RWPE1 (cell line): ENCODE results near the gene F10.

ENCODE experiments used
- CTCF ChIA-PET: fragments of 350-600 bp; sonication (Branson Sonifier 250); formaldehyde crosslinking; extraction: SDS; loops from one replicate; lab custom pipeline; 2021; lab: Yijun Ruan, JAX
- POLR2A ChIA-PET: fragments of 400-600 bp; formaldehyde crosslinking; extraction: SDS; loops from one replicate; lab custom pipeline; 2020; ENCODE audit warnings: antibody characterized with exemption; ENCODE audit not compliant: low non-redundant PET; lab: Yijun Ruan, JAX
- DNase-seq: peaks from one replicate; pipeline ENCODE4 v3.0.0; 2012; ENCODE audit warnings: low spot score
- H3K27ac ChIP-seq: fragments of 450-650 bp; 2 replicates; pipeline ENCODE4 v1.5.1; 2017
- CTCF ChIP-seq: fragments of 450-650 bp; conservative IDR thresholded peaks from 2 replicates; pipeline ENCODE4 v1.5.1; 2017; ENCODE audit warnings: low read depth, mild to moderate bottlenecking

F10 gene

DNA sequence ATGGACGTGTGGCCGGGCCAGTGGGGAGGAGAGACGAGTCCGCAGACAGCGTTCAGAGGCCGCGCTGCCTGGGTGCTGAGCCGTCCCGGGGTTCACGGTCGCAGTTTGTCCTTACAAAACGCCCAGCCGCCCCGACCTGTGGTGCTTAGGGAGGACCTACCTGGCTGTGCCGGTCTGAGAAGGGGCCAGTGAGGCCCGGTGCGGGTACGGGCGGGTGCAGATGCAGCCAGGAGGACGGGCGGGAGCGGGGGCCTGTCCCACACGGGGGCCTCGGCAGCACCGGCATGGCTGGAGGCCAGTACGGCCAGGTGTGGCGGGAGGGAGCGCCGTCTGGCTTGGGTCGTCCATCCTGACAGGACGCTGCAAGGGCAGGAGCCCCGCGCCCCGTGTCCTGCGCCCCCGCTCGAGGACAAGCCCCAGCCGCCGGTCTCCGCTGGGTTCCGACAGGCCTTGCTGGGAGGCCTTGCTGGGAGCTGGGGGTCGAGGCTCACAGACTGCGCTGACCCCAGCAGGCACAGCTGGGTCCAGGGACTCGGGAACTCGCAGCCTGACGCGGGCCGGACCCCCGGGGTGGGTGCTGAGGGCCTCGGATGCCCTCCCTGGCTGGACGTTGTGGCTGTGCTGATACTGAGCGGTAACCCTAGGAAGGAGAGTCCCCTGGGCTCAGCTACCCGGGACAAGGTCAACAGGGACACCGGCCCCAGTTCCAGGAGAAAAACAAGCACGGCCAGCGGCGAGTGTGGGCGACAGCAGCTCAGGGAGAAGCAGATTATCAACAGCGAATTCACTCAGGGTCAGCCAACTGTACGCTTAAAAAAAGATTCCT lies 30.6 kb downstream of the F10 start:
- POLR2A ChIA-PET = no interaction called here
- peak overlapping the region; percentile 69 for H3K27ac ChIP-seq
- no peak for DNase-seq
- no peak for TF ChIP-seq CTCF
- CTCF ChIA-PET = no interaction called here

DNA sequence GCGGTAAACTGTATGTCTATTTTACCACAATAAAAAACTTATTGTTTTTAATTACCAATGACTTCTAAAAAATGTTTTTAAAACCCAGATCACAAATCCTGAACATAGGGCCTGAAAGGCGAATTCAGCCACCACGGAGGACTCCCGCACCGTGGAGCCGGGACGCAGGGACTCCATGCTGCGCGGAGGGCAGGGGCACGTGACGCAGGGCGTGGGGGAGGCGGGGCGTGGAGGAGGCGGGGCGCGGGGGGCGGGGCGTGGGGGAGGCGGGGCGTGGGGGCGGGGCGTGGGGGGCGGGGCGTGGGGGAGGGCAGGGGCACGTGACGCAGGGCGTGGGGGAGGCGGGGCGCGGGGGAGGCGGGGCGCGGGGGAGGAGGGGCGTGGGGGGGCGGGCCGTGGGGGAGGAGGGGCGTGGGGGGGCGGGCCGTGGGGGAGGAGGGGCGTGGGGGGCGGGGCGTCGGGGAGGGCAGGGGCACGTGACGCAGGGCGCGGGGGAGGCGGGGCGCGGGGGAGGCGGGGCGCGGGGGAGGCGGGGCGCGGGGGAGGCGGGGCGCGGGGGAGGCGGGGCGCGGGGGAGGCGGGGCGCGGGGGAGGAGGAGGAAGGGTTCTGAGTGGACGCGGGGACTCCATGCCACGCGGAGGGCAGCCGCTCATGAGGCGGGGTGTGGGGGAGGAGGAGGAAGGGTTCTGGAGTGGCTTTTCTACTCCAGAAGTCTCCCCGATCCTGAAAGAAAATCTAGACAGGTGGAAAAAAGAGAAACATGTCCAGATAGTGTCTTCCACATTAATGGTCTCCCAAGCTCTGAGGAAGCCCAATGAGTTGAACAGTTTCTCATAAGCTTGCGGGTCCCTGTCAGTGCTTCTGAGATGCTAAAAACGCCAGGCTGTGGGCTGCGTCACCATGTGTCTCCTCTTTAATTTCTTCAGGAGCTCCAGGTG lies 31.5 kb downstream of the F10 start:
- no peak for TF ChIP-seq CTCF
- CTCF ChIA-PET = no interaction called here

GRCh38 chr13:113155201-113155600 lies 32.6 kb downstream of the F10 start:
- ChIA-PET CTCF (no interaction called here), POLR2A (no interaction called here)
- TF ChIP-seq CTCF = no peak
- H3K27ac ChIP-seq = no peak overlapping the region
- DNase-seq = no peak

More for the DNA sequence above, 31.5 kb downstream of the F10 start:
- POLR2A ChIA-PET = no interaction called here
- peak; percentile 72 for DNase-seq
- peak overlapping the region; percentile 69 for H3K27ac ChIP-seq

- CTCF ChIA-PET = interaction anchor here (0.5 kb wide), 1 partner anchor 77 kb away, joined by 3 read pairs; no protein-coding TSS in a partner anchor
- DNase-seq = no peak
- TF ChIP-seq CTCF = no peak
- POLR2A ChIA-PET = no interaction called here
- H3K27ac ChIP-seq = no peak overlapping the region
Observed at GRCh38 chr13:113155982-113156655, 33.5 kb downstream of the F10 start.

DNA sequence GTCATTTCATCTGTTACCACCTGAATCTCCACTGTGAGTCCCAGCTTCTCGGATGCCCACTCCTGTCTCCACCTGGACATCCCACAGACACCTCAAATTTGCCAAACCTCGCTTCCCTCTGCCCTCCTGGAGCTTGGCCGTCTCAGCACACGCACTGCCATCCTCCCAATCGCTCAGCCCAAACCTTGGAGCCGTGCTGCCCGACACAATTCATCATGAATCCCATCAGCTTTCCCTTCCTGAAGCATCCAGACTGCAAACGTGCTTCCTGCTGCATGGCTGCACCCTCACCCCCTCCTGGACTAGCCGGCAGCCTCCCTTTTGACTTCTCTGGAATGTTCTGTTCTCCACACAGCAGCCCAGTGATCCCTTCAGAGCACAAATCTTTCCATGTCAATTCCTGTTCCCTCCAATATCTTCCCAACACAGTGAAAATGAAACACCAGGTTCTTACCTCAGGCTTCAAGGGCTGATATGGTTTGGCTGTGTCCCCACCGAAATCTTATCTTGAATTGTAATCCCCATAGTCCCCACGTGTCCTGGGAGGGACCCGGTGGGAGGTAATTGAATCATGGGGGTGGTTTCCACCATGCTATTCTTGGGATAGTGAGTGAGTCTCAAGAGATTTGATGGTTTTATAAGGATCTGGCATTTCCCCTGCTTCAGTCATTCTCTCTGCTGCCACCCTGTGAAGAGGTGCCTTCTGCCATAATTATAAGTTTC lies 34.8 kb downstream of the F10 start:
- no peak overlapping the region for H3K27ac ChIP-seq
- ChIA-PET POLR2A (no interaction called here), CTCF (no interaction called here)
- no peak for TF ChIP-seq CTCF
- DNase-seq = no peak
